CD14-positive monocyte (primary cell): ENCODE measurements around the gene ZNRF2. TPM values are rescaled to one million over a fixed set of nuclear protein-coding genes. Genes with fewer than 3 reads are reported as not detected.

Source experiments
- DNase-seq, 3 donors: peaks; one replicate each; pipeline ENCODE4 v3.0.0-alpha.2; 2011 to 2022
- H2AFZ ChIP-seq: 2 replicates; pipeline ENCODE4 v1.6.0; 2012; ENCODE audit warnings: mild to moderate bottlenecking, low read depth, low read length, inconsistent platforms; ENCODE audit not compliant: insufficient read depth, poor library complexity, severe bottlenecking
- H3K27ac ChIP-seq, 2 donors: 1 replicate in 1 of 2; 2 replicates in 1 of 2; pipeline ENCODE4 v1.5.1; 2012 to 2013; ENCODE audit warnings: low read length in 2 of 2, control low read depth in 1 of 2, inconsistent platforms in 1 of 2, low read depth in 1 of 2, mild to moderate bottlenecking in 1 of 2
- H3K27me3 ChIP-seq, 2 donors: one replicate each; pipeline versions ENCODE4 v1.6.0 to v1.6.1; 2011 to 2013; ENCODE audit warnings: low read length in 2 of 2; ENCODE audit not compliant: control insufficient read depth in 2 of 2, insufficient read depth in 2 of 2
- H3K36me3 ChIP-seq, 2 donors: replicated peaks in 1 of 2; 1 replicate in 1 of 2; 2 replicates in 1 of 2; pipeline versions ENCODE4 v1.5.1 to v1.6.1; 2012 to 2013; ENCODE audit warnings: low read length in 2 of 2, control low read depth in 1 of 2, inconsistent platforms in 1 of 2, mild to moderate bottlenecking in 1 of 2; ENCODE audit not compliant: insufficient read depth in 2 of 2, control insufficient read depth in 1 of 2
- H3K4me1 ChIP-seq, 2 donors: 1 replicate in 1 of 2; 2 replicates in 1 of 2; pipeline versions ENCODE4 v1.5.1 to v1.6.1; 2012 to 2013; ENCODE audit warnings: low read length in 2 of 2, control low read depth in 1 of 2, inconsistent platforms in 1 of 2, mild to moderate bottlenecking in 1 of 2, moderate library complexity in 1 of 2; ENCODE audit not compliant: insufficient read depth in 2 of 2, control insufficient read depth in 1 of 2
- H3K4me2 ChIP-seq: replicated peaks from 2 replicates; pipeline ENCODE3; 2012; ENCODE audit warnings: low read length, moderate library complexity, mild to moderate bottlenecking; ENCODE audit not compliant: poor library complexity, severe bottlenecking; ENCODE audit errors: extremely low read depth
- H3K4me3 ChIP-seq, 3 experiments: fragments of 200-600 bp in 1 of 3; sonication (generic) in 1 of 3; replicated peaks in 1 of 3; 1 replicate in 2 of 3; 2 replicates in 1 of 3; pipeline ENCODE4 v1.5.1; 2011 to 2013; ENCODE audit warnings: low read length in 3 of 3, mild to moderate bottlenecking in 3 of 3, control low read depth in 2 of 3, low read depth in 2 of 3, inconsistent platforms in 1 of 3, moderate library complexity in 1 of 3
- H3K79me2 ChIP-seq: 2 replicates; pipeline ENCODE4 v1.6.0; 2012; ENCODE audit warnings: mild to moderate bottlenecking, control low read depth, inconsistent platforms, low read length, moderate library complexity; ENCODE audit not compliant: insufficient read depth
- H3K9ac ChIP-seq: 2 replicates; pipeline ENCODE4 v1.6.0; 2017; ENCODE audit warnings: low read length, mild to moderate bottlenecking; ENCODE audit not compliant: insufficient read depth, poor library complexity, severe bottlenecking
- H3K9me3 ChIP-seq, 2 donors: replicated peaks in 1 of 2; 1 replicate in 1 of 2; 2 replicates in 1 of 2; pipeline versions ENCODE4 v1.5.1 to v1.6.1; 2012 to 2013; ENCODE audit warnings: low read length in 2 of 2, control low read depth in 1 of 2; ENCODE audit not compliant: control insufficient read depth in 1 of 2, insufficient read depth in 1 of 2
- H4K20me1 ChIP-seq: 2 replicates; pipeline ENCODE4 v1.6.0; 2012; ENCODE audit warnings: mild to moderate bottlenecking, low read length, control low read depth, moderate library complexity; ENCODE audit not compliant: insufficient read depth
- H3K27ac Mint-ChIP-seq, 7 donors: one replicate each; pipeline ENCODE4 v1.8.0; 2020; ENCODE audit warnings: mild to moderate bottlenecking in 7 of 7, mixed read lengths in 7 of 7, moderate library complexity in 6 of 7, inconsistent platforms in 2 of 7
- H3K27me3 Mint-ChIP-seq, 3 donors: one replicate each; pipeline ENCODE4 v1.8.0; 2021 to 2022; ENCODE audit warnings: low read depth in 3 of 3, mild to moderate bottlenecking in 3 of 3, mixed read lengths in 3 of 3, moderate library complexity in 3 of 3, inconsistent platforms in 1 of 3
- H3K36me3 Mint-ChIP-seq, 2 donors: one replicate each; pipeline ENCODE4 v1.8.0; 2020; ENCODE audit warnings: mixed read lengths in 2 of 2, inconsistent platforms in 1 of 2, mild to moderate bottlenecking in 1 of 2
- H3K4me1 Mint-ChIP-seq: one replicate; pipeline ENCODE4 v1.8.0; 2020; ENCODE audit warnings: mild to moderate bottlenecking, mixed read lengths
- H3K4me3 Mint-ChIP-seq, 2 donors: one replicate each; pipeline ENCODE4 v1.8.0; 2020; ENCODE audit warnings: mild to moderate bottlenecking in 2 of 2, mixed read lengths in 2 of 2, moderate library complexity in 1 of 2
- H3K9me3 Mint-ChIP-seq, 7 donors: one replicate each; pipeline ENCODE4 v1.8.0; 2020 to 2022; ENCODE audit warnings: mixed read lengths in 7 of 7, mild to moderate bottlenecking in 6 of 7, moderate library complexity in 6 of 7, inconsistent platforms in 2 of 7
- CTCF ChIP-seq: fragments of 200-600 bp; IDR thresholded peaks from one replicate; pipeline ENCODE4 v1.8.0; 2022; ENCODE audit warnings: antibody characterized with exemption, mild to moderate bottlenecking
- WGBS: methylation state at CpG from one replicate; pipeline ENCODE4 v1.1.5; 2013; ENCODE audit warnings: missing lambda C conversion rate; ENCODE audit not compliant: insufficient coverage; 5-methylcytosine and 5-hydroxymethylcytosine counted together
- intact Hi-C, 2 donors: fragments of 100-400 bp; cut with micrococcal nuclease; formaldehyde crosslinking; loops; one replicate each; pipeline versions ENCODE4 v1.15.0 to v1.15.1; 2023
- polyA plus RNA-seq, 3 donors: library from polyadenylated mRNA; depleted of rRNA in 1 of 3; unstranded in 2 of 3; stranded (reverse) in 1 of 3; fragments of 300-500 nt in 2 of 3; fragments of >200 nt in 1 of 3; fragmentation: Illumina TruSeq in 2 of 3; gene quantifications; 1 replicate in 2 of 3; 2 replicates in 1 of 3; pipeline ENCODE4 v1.2.3, GENCODE V29; 2012 to 2021

ZNRF2 gene
- polyA plus RNA-seq, 3 donors: 1.9 to 9.5 (median 5.7) TPM

GRCh38 chr7:30304177-30304884 is 19.9 kb downstream of the ZNRF2 start:
- Mint-ChIP-seq H3K27me3 (no peaks in the 10 kb centered on the region), H3K9me3 (no peaks in the 10 kb centered on the region), H3K27ac (no peak overlapping the region), H3K4me1 (peaks cover 30% of the 10 kb centered on the region), H3K36me3 (peaks cover 0 to 5% of the 10 kb centered on the region in 2 donors), H3K4me3 (no peak overlapping the region)
- Histone ChIP-seq H3K9me3 (no peaks in the 10 kb centered on the region), H3K36me3 (no peaks in the 10 kb centered on the region), H3K9ac (no peak overlapping the region), H3K79me2 (peaks cover 100% of the 10 kb centered on the region), H2AFZ (no peak overlapping the region), H3K27me3 (no peaks in the 10 kb centered on the region), H3K4me3 (no peak overlapping the region), H3K27ac (no peak overlapping the region), H3K4me2 (no peak overlapping the region), H3K4me1 (peaks cover 0 to 5% of the 10 kb centered on the region in 2 donors), H4K20me1 (peaks cover 100% of the 10 kb centered on the region)
- intact Hi-C loops: no loop called here
- TF ChIP-seq CTCF: no peak
- no CpG with 5 or more reads among the region's 1 CpG for WGBS
- DNase-seq: no peak

- no CpG with 5 or more reads among the region's 1 CpG for WGBS
- H3K4me2 ChIP-seq: no peak overlapping the region
- Mint-ChIP-seq H3K27me3 (no peaks in the 10 kb centered on the region), H3K27ac (no peak overlapping the region), H3K9me3 (no peaks in the 10 kb centered on the region), H3K4me3 (no peak overlapping the region), H3K36me3 (peaks cover 0 to 5% of the 10 kb centered on the region in 2 donors), H3K4me1 (peaks cover 39% of the 10 kb centered on the region)
- H3K79me2 ChIP-seq: peaks cover 100% of the 10 kb centered on the region
- peaks cover 100% of the 10 kb centered on the region for H4K20me1 ChIP-seq
- H3K9ac ChIP-seq: no peak overlapping the region
- H3K4me3 ChIP-seq: no peak overlapping the region
- H3K27ac ChIP-seq: no peak overlapping the region
- H3K4me1 ChIP-seq: peaks cover 3 to 4% of the 10 kb centered on the region in 2 donors
- H3K9me3 ChIP-seq: no peaks in the 10 kb centered on the region
- no peak overlapping the region for H2AFZ ChIP-seq
- H3K36me3 ChIP-seq: no peaks in the 10 kb centered on the region
- TF ChIP-seq CTCF: no peak
- no peaks in the 10 kb centered on the region for H3K27me3 ChIP-seq
- intact Hi-C loops: no loop called here
- DNase-seq: no peak
These were observed 22.6 kb downstream of the ZNRF2 start for GRCh38 chr7:30306976-30307375.
